Measurements from ENCODE around the gene DPH5. TPM values are rescaled to one million over a fixed set of nuclear protein-coding genes. Genes with fewer than 3 reads are reported as not detected.

DPH5 gene
- total RNA-seq, 4 donors from 2014 or later = 3.0 to 26.4 (median 8.5) TPM

GRCh38 chr1:100969327-100969726 is 56.3 kb downstream of the DPH5 start:
- TF ChIP-seq POLR2A (IDR thresholded peaks at IDR 0.05) (no peak), CTCF (IDR thresholded peaks at IDR 0.05) (no peak)
- Histone ChIP-seq H3K9me3 (no peaks in the 10 kb centered on the region), H3K27ac (no peak overlapping the region), H3K4me1 (no peaks in the 10 kb centered on the region), H3K4me3 (no peak overlapping the region), H3K27me3 (no peaks in the 10 kb centered on the region), H3K36me3 (peaks cover 0 to 22% (median 0%) of the 10 kb centered on the region in 3 donors)
- DNase-seq = no peak

DNA sequence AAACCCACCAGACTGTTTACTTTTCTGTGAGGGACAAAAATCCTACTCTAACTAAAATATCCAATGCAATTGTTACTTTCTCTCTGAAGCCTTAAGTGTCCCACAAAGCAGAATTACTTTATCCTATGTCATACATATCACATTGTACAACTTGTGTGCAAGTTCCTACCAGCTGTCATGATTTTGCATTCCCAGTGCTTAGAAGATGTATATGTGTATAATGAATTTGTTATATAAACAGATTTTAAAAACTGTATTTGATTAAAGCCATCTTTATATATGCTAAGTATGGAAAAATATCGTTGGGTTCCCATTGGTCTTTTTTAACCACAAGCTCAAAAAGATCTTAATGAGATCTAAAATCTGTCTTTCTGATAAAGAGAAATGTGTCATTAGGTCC is 57.0 kb downstream of the DPH5 start:
- Histone ChIP-seq H3K27me3 (no peaks in the 10 kb centered on the region), H3K4me3 (no peak overlapping the region), H3K27ac (no peak overlapping the region), H3K4me1 (no peaks in the 10 kb centered on the region), H3K9me3 (no peaks in the 10 kb centered on the region), H3K36me3 (peaks cover 0 to 22% (median 0%) of the 10 kb centered on the region in 3 donors)
- no peak for TF ChIP-seq POLR2A (IDR thresholded peaks at IDR 0.05)
- TF ChIP-seq CTCF (IDR thresholded peaks at IDR 0.05) = no peak
- no peak for DNase-seq

- H3K27me3 ChIP-seq = no peaks in the 10 kb centered on the region
- DNase-seq = no peak
- no peak overlapping the region for H3K4me3 ChIP-seq
- H3K9me3 ChIP-seq = no peaks in the 10 kb centered on the region
- H3K36me3 ChIP-seq = peaks cover 0 to under 1% (median 0%) of the 10 kb centered on the region in 3 donors
- H3K27ac ChIP-seq = no peak overlapping the region
- H3K4me1 ChIP-seq = no peaks in the 10 kb centered on the region
- TF ChIP-seq CTCF (IDR thresholded peaks at IDR 0.05) (no peak), POLR2A (IDR thresholded peaks at IDR 0.05) (no peak)
These were observed 65.5 kb downstream of the DPH5 start for GRCh38 chr1:100960098-100960497.

DNA sequence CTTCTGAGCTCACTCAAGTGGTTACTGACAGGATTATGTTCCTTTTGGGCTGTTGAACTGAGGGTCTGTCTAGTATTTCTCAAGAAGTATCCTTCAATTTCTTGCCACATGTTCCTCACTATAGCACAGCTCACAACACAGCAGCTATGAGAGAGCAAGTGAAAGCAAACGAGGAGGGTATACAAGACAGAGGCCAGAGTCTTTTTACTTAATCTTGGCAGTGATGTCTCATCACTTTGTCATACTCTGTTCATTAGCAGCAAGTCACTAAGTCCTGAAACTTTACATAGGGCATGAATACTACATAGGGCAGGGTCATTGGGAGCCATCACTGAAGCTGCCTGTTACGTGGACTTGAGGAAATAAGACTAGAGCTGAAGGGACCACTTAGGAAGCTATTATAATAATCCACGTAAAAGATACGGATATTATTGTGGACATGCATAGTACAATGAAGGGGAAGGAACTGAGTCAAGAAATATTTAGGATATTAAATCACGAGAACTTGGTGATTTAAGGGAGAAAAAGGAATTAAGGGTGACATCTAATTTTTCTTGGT is 66.0 kb downstream of the DPH5 start:
- DNase-seq = no peak
- H3K36me3 ChIP-seq = no peaks in the 10 kb centered on the region
- TF ChIP-seq POLR2A (IDR thresholded peaks at IDR 0.05) (no peak), CTCF (IDR thresholded peaks at IDR 0.05) (no peak)
- H3K4me1 ChIP-seq = no peaks in the 10 kb centered on the region
- no peak overlapping the region for H3K27ac ChIP-seq
- H3K4me3 ChIP-seq = no peak overlapping the region
- no peaks in the 10 kb centered on the region for H3K27me3 ChIP-seq
- no peaks in the 10 kb centered on the region for H3K9me3 ChIP-seq

DNA sequence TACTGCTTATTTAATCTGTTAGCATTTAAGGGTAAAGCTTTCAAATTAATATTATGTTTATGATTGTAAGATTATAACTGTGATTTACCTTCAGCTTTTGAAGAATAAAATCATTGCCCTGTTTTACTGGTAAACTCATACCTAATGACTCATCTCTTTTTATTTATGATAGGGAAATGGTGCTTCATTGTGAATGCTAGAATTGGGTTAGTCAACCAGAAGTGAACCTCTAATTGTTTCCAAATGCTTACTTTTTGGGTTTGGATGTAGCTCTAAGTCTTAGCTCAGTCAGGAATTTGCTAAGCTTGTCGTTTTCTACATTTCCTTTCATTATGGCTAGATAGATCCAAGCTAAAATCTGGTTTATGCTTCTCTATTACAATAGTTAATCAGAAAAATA is 70.3 kb downstream of the DPH5 start:
- Histone ChIP-seq H3K9me3 (no peaks in the 10 kb centered on the region), H3K27ac (no peak overlapping the region), H3K4me1 (peaks cover 0 to 3% (median 0%) of the 10 kb centered on the region in 4 donors), H3K27me3 (no peaks in the 10 kb centered on the region), H3K36me3 (peaks cover 0 to 13% (median 0%) of the 10 kb centered on the region in 3 donors), H3K4me3 (no peak overlapping the region)
- TF ChIP-seq CTCF (IDR thresholded peaks at IDR 0.05) (no peak), POLR2A (IDR thresholded peaks at IDR 0.05) (no peak)
- DNase-seq = no peak
